Smooth muscle cell (in vitro differentiated cells): ENCODE measurements around the gene RELN. TPM values are rescaled to one million over a fixed set of nuclear protein-coding genes. Genes with fewer than 3 reads are reported as not detected.

ENCODE experiments used
- DNase-seq: peaks from one replicate; lab custom pipeline; 2025; ENCODE audit not compliant: unreplicated experiment; lab: John Stamatoyannopoulos, UW
- H2AFZ ChIP-seq: fragments of 200-600 bp; sonication (generic); 2 replicates; pipeline ENCODE4 v1.6.0; 2016; ENCODE audit warnings: antibody characterized with exemption, low read depth, mild to moderate bottlenecking
- H3F3A ChIP-seq: fragments of 200-600 bp; sonication (generic); 2 replicates; pipeline ENCODE4 v1.6.0; 2017; ENCODE audit warnings: antibody characterized with exemption, low read depth
- H3K27ac ChIP-seq: fragments of 200-600 bp; sonication (generic); 2 replicates; pipeline ENCODE4 v1.5.1; 2016; ENCODE audit warnings: low read depth, mild to moderate bottlenecking
- H3K27me3 ChIP-seq: fragments of 200-600 bp; sonication (generic); 2 replicates; pipeline ENCODE4 v1.6.1; 2016; ENCODE audit warnings: low read depth, mild to moderate bottlenecking
- H3K36me3 ChIP-seq: fragments of 200-600 bp; sonication (generic); 2 replicates; pipeline ENCODE4 v1.5.1; 2016; ENCODE audit warnings: low read depth
- H3K4me1 ChIP-seq: fragments of 200-600 bp; sonication (generic); 2 replicates; pipeline ENCODE4 v1.5.1; 2016; ENCODE audit warnings: low read depth
- H3K4me2 ChIP-seq: fragments of 200-600 bp; sonication (generic); 2 replicates; pipeline ENCODE4 v1.6.0; 2016; ENCODE audit warnings: mild to moderate bottlenecking
- H3K4me3 ChIP-seq: fragments of 200-600 bp; sonication (generic); 2 replicates; pipeline ENCODE4 v1.5.1; 2016; ENCODE audit warnings: mild to moderate bottlenecking
- H3K79me2 ChIP-seq: fragments of 200-600 bp; sonication (generic); 2 replicates; pipeline ENCODE4 v1.6.0; 2016; ENCODE audit warnings: low read depth, mild to moderate bottlenecking
- H3K9ac ChIP-seq: fragments of 200-600 bp; sonication (generic); 2 replicates; pipeline ENCODE4 v1.6.0; 2016; ENCODE audit warnings: low read depth
- H3K9me3 ChIP-seq: fragments of 200-600 bp; sonication (generic); replicated peaks from 2 replicates; pipeline ENCODE4 v1.5.1; 2016; ENCODE audit warnings: low read depth
- H4K20me1 ChIP-seq: fragments of 200-600 bp; sonication (generic); 2 replicates; pipeline ENCODE4 v1.6.0; 2016; ENCODE audit warnings: low read depth
- CTCF ChIP-seq: fragments of 200-600 bp; sonication (generic); IDR thresholded peaks from 2 replicates; pipeline ENCODE4 v1.5.1; 2017; ENCODE audit warnings: borderline replicate concordance, mild to moderate bottlenecking, antibody characterized with exemption; ENCODE audit not compliant: insufficient read depth, poor library complexity, severe bottlenecking
- WGBS: methylation state at CpG from one replicate; pipeline ENCODE4 v1.1.7; 2016; ENCODE audit warnings: low lambda C conversion rate; 5-methylcytosine and 5-hydroxymethylcytosine counted together
- polyA plus RNA-seq: library from polyadenylated mRNA; unstranded; fragments of >200 nt; fragmentation: Nextera tagmentation; extraction: Ambion mirVana; gene quantifications from 2 replicates; pipeline ENCODE4 v1.2.1, GENCODE V29; 2016
- total RNA-seq: library from RNA; depleted of rRNA; stranded (reverse); fragments of >200 nt; gene quantifications from 2 replicates; pipeline ENCODE4 v1.2.3, GENCODE V29; 2014

Gene RELN
- total and polyA plus RNA-seq, 2 experiments from 2014 or later = 0.90 TPM; not detected in 1

- Histone ChIP-seq H3K27me3 (no peaks in the 10 kb centered on the region), H2AFZ (no peak overlapping the region), H3K4me3 (no peak overlapping the region), H4K20me1 (no peaks in the 10 kb centered on the region), H3K9me3 (no peaks in the 10 kb centered on the region), H3F3A (no peaks in the 10 kb centered on the region), H3K9ac (no peak overlapping the region), H3K27ac (no peak overlapping the region), H3K4me1 (no peaks in the 10 kb centered on the region), H3K4me2 (no peak overlapping the region), H3K79me2 (no peaks in the 10 kb centered on the region), H3K36me3 (no peaks in the 10 kb centered on the region)
- no peak for DNase-seq
- WGBS = 86% methylated on average over 1 of the region's 1 CpG
- no peak for TF ChIP-seq CTCF
These were observed 290.4 kb downstream of the RELN start for GRCh38 chr7:103699032-103699431.

DNA sequence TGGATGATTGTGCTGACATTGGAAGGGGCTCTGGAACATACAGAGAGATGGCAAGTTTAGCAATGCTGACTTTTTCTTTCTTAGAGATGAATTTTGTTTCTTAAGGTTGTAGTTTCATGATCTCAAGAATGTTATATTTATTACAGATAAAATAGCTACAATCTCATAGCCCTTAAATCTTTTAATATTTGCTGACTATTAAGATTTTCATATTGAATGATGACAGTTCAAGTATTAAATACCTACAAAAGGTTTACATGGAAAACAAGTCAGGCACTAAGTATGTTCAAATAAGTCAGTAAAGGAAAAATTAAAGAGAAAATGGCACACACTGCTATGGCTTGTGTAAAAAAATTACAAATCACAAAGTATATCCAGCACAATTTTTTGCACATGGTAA is 291.4 kb downstream of the RELN start:
- DNase-seq = no peak
- H4K20me1 ChIP-seq = no peaks in the 10 kb centered on the region
- H2AFZ ChIP-seq = no peak overlapping the region
- no peaks in the 10 kb centered on the region for H3K79me2 ChIP-seq
- H3K4me3 ChIP-seq = no peak overlapping the region
- no peaks in the 10 kb centered on the region for H3K36me3 ChIP-seq
- no peak overlapping the region for H3K27ac ChIP-seq
- no peak overlapping the region for H3K4me2 ChIP-seq
- no peaks in the 10 kb centered on the region for H3K9me3 ChIP-seq
- H3K4me1 ChIP-seq = no peaks in the 10 kb centered on the region
- H3F3A ChIP-seq = no peaks in the 10 kb centered on the region
- no peak overlapping the region for H3K9ac ChIP-seq
- no peak for TF ChIP-seq CTCF
- no peaks in the 10 kb centered on the region for H3K27me3 ChIP-seq

DNA sequence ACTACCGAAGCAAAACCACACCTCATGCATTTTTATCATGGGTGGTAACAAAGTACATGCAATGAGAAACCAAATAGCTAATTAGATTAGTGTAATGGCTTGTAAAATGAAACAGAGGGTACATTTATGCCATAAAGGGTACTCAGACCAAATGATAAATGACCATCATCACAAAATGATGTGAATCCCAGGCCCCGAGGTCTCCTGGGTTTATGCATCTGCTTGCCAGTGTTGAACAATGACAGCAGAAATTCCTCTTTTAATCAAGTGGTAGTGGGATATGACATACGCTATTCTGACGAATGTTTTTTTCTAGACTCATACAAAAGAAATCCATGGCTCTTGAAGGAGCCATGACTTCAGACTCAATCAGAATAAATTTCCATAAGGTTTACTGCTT is 293.9 kb downstream of the RELN start:
- no peak for DNase-seq
- H4K20me1 ChIP-seq = no peaks in the 10 kb centered on the region
- H3K27ac ChIP-seq = no peak overlapping the region
- no peak overlapping the region for H3K4me3 ChIP-seq
- H3K4me1 ChIP-seq = no peaks in the 10 kb centered on the region
- H3K79me2 ChIP-seq = no peaks in the 10 kb centered on the region
- no peaks in the 10 kb centered on the region for H3F3A ChIP-seq
- H3K27me3 ChIP-seq = no peaks in the 10 kb centered on the region
- H3K9ac ChIP-seq = no peak overlapping the region
- no peaks in the 10 kb centered on the region for H3K36me3 ChIP-seq
- TF ChIP-seq CTCF = no peak
- H2AFZ ChIP-seq = no peak overlapping the region
- 93% methylated on average over 4 of the region's 4 CpGs for WGBS
- H3K9me3 ChIP-seq = no peaks in the 10 kb centered on the region
- H3K4me2 ChIP-seq = no peak overlapping the region

DNA sequence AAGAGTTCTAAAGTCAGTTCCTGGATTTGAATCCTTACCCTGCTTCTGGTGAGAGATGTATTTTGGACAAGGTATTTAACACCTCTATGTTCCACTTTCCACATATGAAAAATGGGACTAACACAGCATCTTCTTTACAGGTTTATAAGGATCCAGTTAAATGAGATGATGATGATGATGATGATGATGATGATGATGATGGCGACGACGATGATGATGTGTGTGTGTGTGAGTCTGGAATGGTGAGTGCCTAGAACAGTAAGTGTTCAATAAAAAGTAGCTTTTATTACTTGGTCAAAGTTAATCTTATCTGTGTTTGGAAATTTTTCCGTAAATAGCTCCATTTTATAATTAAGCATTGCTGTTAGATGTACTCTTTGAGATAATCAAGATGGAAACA is 295.2 kb downstream of the RELN start:
- TF ChIP-seq CTCF = no peak
- WGBS = 93% methylated on average over 4 of the region's 4 CpGs
- no peaks in the 10 kb centered on the region for H3K9me3 ChIP-seq
- no peak overlapping the region for H2AFZ ChIP-seq
- no peaks in the 10 kb centered on the region for H3K79me2 ChIP-seq
- no peak for DNase-seq
- H3K27me3 ChIP-seq = no peaks in the 10 kb centered on the region
- H3K9ac ChIP-seq = no peak overlapping the region
- H3K4me1 ChIP-seq = no peaks in the 10 kb centered on the region
- H4K20me1 ChIP-seq = no peaks in the 10 kb centered on the region
- no peaks in the 10 kb centered on the region for H3K36me3 ChIP-seq
- no peak overlapping the region for H3K27ac ChIP-seq
- H3K4me3 ChIP-seq = no peak overlapping the region
- no peak overlapping the region for H3K4me2 ChIP-seq
- H3F3A ChIP-seq = no peaks in the 10 kb centered on the region
